Measurements from ENCODE around the gene CEP72. TPM values are rescaled to one million over a fixed set of nuclear protein-coding genes. Genes with fewer than 3 reads are reported as not detected.
"Not testable (repeated sequence)": the region's sequence is repeated elsewhere in the genome, so short reads cannot be mapped to it uniquely, and the experiment has no call there.

CEP72 gene
- total RNA-seq, 1 donor: 5.9 TPM

DNA sequence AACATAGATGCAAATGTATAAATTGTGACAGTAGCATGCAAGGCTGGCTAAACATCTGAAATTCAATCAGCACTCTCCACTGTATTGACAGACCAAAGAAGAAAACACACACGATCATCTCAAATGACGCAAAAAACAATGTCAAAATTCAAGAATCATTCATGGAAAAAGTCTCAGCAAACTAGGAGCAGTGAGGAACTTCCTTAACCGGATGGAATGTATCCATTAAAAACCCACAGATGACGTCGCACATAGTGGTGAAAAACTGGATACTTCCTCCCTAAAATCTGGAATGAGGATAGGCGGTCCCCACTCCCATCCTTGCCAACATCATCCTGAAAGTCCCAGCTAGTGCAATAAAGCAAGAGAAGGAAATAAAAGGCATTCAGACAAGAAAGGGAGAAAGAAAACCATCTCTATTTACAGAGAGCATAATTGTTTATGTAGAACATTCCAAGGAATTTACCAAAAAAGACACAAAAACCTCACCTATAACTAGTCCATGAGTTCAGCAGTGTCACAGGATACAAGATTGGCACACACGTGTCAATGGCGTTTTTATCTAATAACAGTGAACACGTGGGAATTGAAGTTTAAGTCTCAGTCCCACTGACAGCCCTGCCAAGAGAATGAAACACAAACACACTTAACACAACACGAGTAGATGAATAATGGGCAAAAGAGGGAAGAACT is 14.1 kb upstream of the CEP72 start:
- no peak for DNase-seq (ENCODE audit: low read depth in 2 of 3, low spot score in 2 of 3)

DNA sequence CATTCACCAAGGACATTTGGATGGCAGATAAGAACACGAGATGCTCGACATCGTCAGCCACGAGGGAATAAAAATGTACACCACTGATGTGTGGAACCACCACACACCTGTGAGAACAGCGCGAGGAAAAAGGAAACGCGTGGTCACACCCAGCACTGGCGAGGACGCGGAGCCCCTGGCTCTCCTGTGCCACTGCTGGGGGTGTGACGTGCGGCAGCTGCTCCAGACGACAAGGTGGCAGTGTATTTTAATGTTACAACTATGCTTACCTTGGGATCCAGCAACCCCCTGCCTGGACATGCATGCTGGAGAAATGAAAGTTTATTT is 13.6 kb upstream of the CEP72 start:
- DNase-seq (ENCODE audit: low read depth in 2 of 3, low spot score in 2 of 3): no peak

GRCh38 chr5:600886-601541 is 11.1 kb upstream of the CEP72 start:
- DNase-seq (ENCODE audit: low read depth in 2 of 3, low spot score in 2 of 3): no peak

DNA sequence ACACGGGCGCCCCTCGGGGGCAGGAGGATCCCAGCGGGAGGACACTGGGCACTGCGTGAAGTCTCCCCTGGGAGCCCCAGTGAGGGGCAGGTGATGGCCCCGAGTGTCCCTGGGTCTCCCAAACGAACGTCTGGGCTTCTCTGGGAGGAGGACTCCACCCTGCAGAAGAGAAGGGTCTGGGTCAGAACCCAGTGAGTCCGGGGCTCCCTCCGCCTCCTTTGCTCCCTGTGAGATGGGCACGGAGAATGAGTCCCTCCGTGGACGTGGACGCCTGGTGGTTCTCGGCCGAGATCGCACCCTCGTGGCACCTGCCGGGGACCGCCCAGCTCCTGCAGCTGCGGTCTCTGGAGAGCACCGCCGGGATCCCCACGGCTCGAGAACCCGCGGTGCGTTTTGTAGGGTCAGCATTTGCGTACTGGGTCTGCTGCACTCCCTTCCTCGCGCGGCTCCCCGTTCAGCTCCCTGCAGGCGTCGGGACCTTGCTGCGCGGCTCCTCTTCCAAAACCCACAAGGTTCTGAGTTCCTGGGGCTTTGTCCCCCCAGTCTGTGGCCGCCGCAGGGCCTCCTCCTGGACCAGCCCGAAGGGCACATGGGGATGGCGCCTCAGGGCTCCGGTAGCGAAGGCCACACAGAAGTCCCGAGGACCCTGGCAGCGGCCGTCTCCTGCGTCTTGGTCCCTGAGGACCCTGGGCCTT is 10.2 kb upstream of the CEP72 start:
- DNase-seq (ENCODE audit: low read depth in 2 of 3, low spot score in 2 of 3): no peak

GRCh38 chr5:602466-603035 is 9.6 kb upstream of the CEP72 start:
- DNase-seq (ENCODE audit: low read depth in 2 of 3, low spot score in 2 of 3): no peak

- no peak for DNase-seq (ENCODE audit: low read depth in 2 of 3, low spot score in 2 of 3)
These were observed 8.8 kb upstream of the CEP72 start for GRCh38 chr5:603081-603998.

GRCh38 chr5:604391-604831 is 7.7 kb upstream of the CEP72 start:
- no peak for DNase-seq (ENCODE audit: low read depth in 2 of 3, low spot score in 2 of 3)

DNA sequence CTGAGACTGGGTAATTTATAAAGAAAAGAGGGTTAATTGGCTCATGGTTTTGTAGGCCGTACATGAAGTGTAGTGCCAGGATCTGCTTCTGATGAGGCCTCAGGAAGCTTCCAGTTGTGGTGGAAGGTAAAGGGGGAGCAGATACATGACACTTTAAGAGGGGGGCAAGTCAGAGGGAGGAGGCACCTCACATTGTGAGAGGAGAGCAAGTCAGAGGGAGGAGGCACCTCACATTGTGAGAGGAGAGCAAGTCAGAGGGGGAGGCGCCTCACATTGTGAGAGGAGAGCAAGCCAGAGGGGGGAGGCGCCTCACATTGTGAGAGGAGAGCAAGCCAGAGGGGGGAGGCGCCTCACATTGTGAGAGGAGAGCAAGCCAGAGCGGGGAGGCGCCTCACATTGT is 7.0 kb upstream of the CEP72 start:
- DNase-seq (ENCODE audit: low read depth in 2 of 3, low spot score in 2 of 3): not testable (repeated sequence)

DNA sequence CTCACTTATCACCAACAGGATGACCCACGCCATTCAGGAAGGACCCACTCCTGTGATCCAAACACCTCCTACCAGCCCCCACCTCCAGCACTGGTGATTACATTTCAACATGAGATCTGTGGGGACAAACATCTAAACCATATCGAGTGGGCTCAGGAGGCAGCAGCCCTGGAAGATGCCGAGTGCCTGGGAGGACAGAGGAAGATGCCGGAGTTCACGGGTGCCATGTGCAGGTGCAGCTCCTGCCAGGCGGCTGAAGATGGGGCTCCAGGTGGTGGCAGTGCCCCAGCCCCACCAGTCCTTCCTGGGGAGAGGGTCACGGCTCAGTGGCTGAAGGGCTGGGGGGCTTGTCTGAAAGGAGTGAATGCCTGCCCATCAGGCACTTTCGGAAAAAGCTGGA is 6.1 kb upstream of the CEP72 start:
- no peak for DNase-seq (ENCODE audit: low read depth in 2 of 3, low spot score in 2 of 3)

- no peak for DNase-seq (ENCODE audit: low read depth in 2 of 3, low spot score in 2 of 3)
These were observed 5.4 kb upstream of the CEP72 start for GRCh38 chr5:606526-607399.

DNA sequence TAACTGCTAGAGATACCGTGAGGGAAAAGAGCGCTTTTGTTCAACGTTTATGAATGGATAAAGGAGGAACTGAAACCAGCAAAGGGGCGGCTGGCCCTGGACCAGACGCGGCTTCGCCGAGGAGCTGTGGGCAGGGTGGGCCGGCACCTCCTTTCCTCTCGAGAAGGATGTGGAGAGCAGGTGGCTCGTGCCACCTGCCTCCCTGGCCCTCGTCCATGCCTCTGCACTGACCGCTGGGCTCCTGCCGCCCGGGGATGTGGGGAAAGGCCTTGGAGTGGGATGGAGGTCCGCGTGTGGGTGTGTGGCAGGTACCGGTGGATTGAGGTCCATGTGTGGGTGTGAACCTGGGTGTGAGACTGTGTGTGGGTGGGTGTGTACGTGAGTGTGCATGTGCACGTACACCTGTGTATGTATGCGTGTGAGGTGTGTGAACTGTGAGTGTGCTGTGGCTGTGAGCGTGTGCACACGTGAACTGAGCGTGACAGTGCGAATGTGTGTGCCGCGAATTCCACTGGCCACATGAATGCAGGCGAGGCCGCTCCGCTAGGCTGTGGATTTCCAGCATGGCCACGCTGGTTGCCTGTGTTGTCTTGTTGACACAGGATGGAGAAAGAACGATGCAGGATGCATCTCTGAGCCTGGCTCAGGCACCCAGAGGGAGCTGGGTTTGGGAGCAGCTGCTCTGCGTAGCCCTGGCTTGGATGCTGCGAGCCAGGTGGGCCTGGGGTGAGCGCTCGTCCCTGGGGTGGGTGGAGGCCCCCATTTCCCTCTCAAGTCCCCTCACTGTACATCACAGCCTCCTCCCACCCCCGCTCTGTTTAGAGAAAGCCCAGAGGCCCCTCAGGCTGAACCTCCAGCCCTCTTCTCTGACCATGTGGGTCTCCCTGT is 4.4 kb upstream of the CEP72 start:
- peak in 1 of 3 donors; percentile 4 for DNase-seq (ENCODE audit: low read depth in 2 of 3, low spot score in 2 of 3)

DNA sequence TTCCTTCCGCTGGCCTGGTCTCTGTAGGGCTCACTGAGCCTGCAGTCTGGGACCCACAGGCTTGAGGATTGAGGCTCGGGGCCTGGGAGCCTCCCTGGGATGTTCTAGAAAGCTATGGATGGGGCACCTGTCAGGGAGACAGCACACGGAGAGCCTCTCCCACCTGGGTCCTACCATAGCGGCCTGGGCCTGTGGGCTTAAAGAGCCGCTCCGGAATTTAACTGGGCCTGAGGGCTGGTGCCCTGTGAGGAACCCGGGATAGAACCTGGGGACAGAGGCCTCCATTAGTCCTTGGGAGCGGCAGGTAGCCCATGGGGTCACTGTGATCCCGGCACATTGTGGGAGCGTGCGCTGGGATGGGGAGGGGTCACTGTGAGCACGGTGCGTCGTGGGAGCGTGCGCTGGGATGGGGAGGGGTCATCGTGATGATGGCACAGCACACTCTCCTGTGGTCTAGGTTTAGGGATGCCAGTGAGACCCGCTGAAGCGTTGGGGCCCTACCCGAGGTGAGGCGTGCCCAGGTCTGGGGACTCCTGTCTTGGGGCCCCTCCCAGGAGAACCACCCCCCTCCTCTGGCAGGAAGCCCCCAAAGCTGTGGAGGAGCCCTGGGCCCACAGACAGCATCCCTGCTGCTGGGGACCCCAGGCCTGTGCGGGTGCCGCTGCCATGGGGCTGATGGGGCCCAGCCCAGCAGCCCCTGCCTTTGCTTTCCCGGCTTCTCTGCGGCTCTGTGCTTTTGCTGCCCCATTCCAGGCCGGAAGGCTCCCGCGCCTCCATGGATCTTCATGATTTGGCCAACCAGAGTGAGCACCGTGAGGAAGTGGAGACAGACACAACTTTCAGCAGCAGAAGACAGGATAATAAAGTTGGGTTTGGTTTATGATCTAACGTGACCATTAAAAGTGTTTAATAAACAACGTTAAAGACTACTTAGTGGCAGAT is 3.4 kb upstream of the CEP72 start:
- no peak for DNase-seq (ENCODE audit: low read depth in 2 of 3, low spot score in 2 of 3)

- no peak for DNase-seq (ENCODE audit: low read depth in 2 of 3, low spot score in 2 of 3)
These were observed 2.6 kb upstream of the CEP72 start for GRCh38 chr5:609506-609905.

- DNase-seq (ENCODE audit: low read depth in 2 of 3, low spot score in 2 of 3): no peak
These were observed 2.0 kb upstream of the CEP72 start for GRCh38 chr5:610011-610743.

DNA sequence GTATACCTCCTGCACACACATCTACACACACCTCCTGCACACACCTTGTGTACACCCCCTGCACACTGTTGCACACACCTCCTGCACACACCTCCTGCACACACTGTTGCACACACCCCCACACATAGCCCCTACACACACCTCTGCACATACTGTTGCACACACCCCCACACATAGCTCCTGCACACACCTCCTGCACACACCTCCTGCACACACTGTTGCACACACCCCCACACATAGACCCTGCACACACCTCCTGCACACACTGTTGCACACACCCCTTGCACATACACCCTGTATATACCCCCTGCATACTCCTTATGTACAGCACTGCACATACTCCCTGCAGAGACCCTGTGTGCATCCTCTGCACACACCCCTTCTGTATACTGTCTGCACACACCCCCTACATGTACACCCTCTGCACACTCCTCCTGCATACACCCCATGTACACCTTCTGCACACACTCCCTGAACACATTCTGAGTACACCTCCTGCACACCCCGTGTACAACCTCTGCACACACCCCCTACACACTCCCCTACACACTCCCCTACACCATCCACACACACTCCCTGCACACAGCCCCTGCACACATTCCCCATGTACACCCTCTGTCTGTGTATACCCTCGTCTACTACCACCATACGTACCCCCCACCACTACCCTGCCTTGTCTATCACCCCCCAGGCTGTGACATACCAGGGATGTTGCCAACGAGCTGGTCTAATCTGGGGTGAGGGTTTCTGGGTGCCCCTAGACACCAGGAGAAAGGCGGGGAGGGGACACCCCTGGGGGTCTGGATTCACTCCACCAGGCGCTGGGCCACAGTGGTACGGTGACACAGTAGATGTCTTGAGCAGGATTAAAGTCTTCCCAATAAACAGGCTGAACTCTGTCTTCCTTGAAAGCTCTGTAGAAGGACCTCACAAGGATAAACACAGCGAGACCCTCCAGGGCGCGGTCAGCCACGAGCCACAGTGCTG is 1.1 kb upstream of the CEP72 start:
- DNase-seq (ENCODE audit: low read depth in 2 of 3, low spot score in 2 of 3): no peak
